K562 (cell line): Measurements from ENCODE around the gene RAG2. TPM values are rescaled to one million over a fixed set of nuclear protein-coding genes. Genes with fewer than 3 reads are reported as not detected.

Experiments
- ATAC-seq: fragments of 200-7000 bp; cut with Tn5 transposase; 3 replicates; pipeline ENCODE4 v1.9.1; 2020; ENCODE audit warnings: moderate library complexity
- BruUV-seq: library from RNA; stranded (reverse); fragments of 400-500 nt; replicated peaks from 2 replicates; lab custom pipeline; 2021; lab: Mats Ljungman, UMichigan
- CTCF ChIA-PET: fragments of 300-600 bp; formaldehyde crosslinking; extraction: SDS; loops from one replicate; lab custom pipeline; 2021; ENCODE audit warnings: low intra/inter-chr PET ratio; lab: Yijun Ruan, JAX
- POLR2A ChIA-PET: fragments of 300-600, 350-650 bp; sonication (Branson Sonifier 250); formaldehyde crosslinking; extraction: SDS; loops from one replicate; lab custom pipeline; 2021; ENCODE audit warnings: antibody characterized with exemption, inconsistent platforms; lab: Yijun Ruan, JAX
- DNase-seq, 4 experiments: peaks; one replicate each; pipeline versions ENCODE4 v3.0.0 to v3.0.0-alpha.2; 2011 to 2018; ENCODE audit warnings: low spot score in 3 of 4, mixed read lengths in 3 of 4; ENCODE audit errors: extremely low read depth in 1 of 4
- FAIRE-seq: peaks from 2 replicates; lab custom pipeline; 2011; peaks lifted over from hg19 to GRCh38; lab: Jason Lieb, UNC
- H2AFZ ChIP-seq: 2 replicates; pipeline ENCODE4 v1.6.0; 2011; ENCODE audit warnings: low read depth, low read length, control low read depth, inconsistent platforms
- H3K27ac ChIP-seq: fragments of 200-600 bp; 3 replicates; pipeline ENCODE4 v1.8.0; 2011; ENCODE audit warnings: low read depth, mild to moderate bottlenecking, control low read depth, inconsistent platforms, low read length, moderate library complexity, mixed read lengths; ENCODE audit errors: extremely low read depth
- H3K27me3 ChIP-seq, 2 experiments: fragments of 300-600 bp in 1 of 2; 2 replicates in 1 of 2; 3 replicates in 1 of 2; pipeline versions ENCODE4 v1.6.0 to v1.8.0; 2011; ENCODE audit warnings: inconsistent platforms in 2 of 2, low read length in 2 of 2, mild to moderate bottlenecking in 1 of 2, mixed read lengths in 1 of 2, moderate library complexity in 1 of 2; ENCODE audit not compliant: control insufficient read depth in 2 of 2, insufficient read depth in 2 of 2
- H3K36me3 ChIP-seq: fragments of 300-600 bp; 3 replicates; pipeline ENCODE4 v1.8.0; 2011; ENCODE audit warnings: mild to moderate bottlenecking, low read length, inconsistent platforms; ENCODE audit not compliant: control insufficient read depth, insufficient read depth
- H3K4me1 ChIP-seq, 2 experiments: fragments of 200-600 bp in 1 of 2; replicated peaks in 1 of 2; 2 replicates in 1 of 2; 3 replicates in 1 of 2; pipeline versions ENCODE4 v1.5.1 to v1.8.0; 2011; ENCODE audit warnings: inconsistent platforms in 2 of 2, low read length in 2 of 2, mild to moderate bottlenecking in 1 of 2, mixed read lengths in 1 of 2, moderate library complexity in 1 of 2; ENCODE audit not compliant: control insufficient read depth in 2 of 2, insufficient read depth in 2 of 2
- H3K4me2 ChIP-seq: 2 replicates; pipeline ENCODE4 v1.6.1; 2011; ENCODE audit warnings: low read length, control low read depth, inconsistent platforms, mixed read lengths; ENCODE audit not compliant: insufficient read depth
- H3K4me3 ChIP-seq: fragments of 200-600 bp; sonication (generic), shearing (Covaris generic); 2 replicates; pipeline ENCODE4 v1.5.1; 2016; ENCODE audit warnings: control low read depth, inconsistent platforms
- H3K79me2 ChIP-seq: fragments of 200-600 bp; 3 replicates; pipeline ENCODE4 v1.8.0; 2011; ENCODE audit warnings: low read length, inconsistent platforms; ENCODE audit not compliant: control insufficient read depth, insufficient read depth
- H3K9ac ChIP-seq, 2 experiments: 2 replicates each; pipeline versions ENCODE4 v1.6.0 to v1.6.1; 2011; ENCODE audit warnings: low read depth in 2 of 2, low read length in 2 of 2, control low read depth in 1 of 2, inconsistent platforms in 1 of 2, mild to moderate bottlenecking in 1 of 2, mixed read lengths in 1 of 2; ENCODE audit not compliant: insufficient read depth in 1 of 2
- H3K9me1 ChIP-seq: one replicate; pipeline ENCODE4 v1.6.0; 2011; ENCODE audit warnings: inconsistent platforms, mild to moderate bottlenecking, low read length, moderate library complexity; ENCODE audit not compliant: control insufficient read depth, insufficient read depth
- H3K9me3 ChIP-seq: replicated peaks from 2 replicates; pipeline ENCODE4 v1.5.1; 2011; ENCODE audit warnings: low read depth, low read length, inconsistent platforms; ENCODE audit not compliant: control insufficient read depth, insufficient read depth
- H4K20me1 ChIP-seq: replicated peaks from 2 replicates; pipeline ENCODE4 v1.6.1; 2011; ENCODE audit warnings: low read length, inconsistent platforms, mixed read lengths; ENCODE audit not compliant: control insufficient read depth, insufficient read depth
- BRCA1 ChIP-seq, 2 experiments: fragments of 450-650 bp in 1 of 2; sonication (generic) in 1 of 2; formaldehyde crosslinking in 1 of 2; IDR thresholded peaks; 2 replicates each; pipeline versions ENCODE4 v1.5.0 to v1.6.1; 2017 to 2020; ENCODE audit warnings: mild to moderate bottlenecking in 1 of 2, missing genetic modification reagents in 1 of 2
- BRD4 ChIP-seq: fragments of 200-600 bp; sonication (generic); IDR thresholded peaks from 2 replicates; pipeline ENCODE4 v1.6.1; 2017; ENCODE audit warnings: inconsistent platforms
- CXXC5 ChIP-seq: fragments of 250-450 bp; sonication (Bioruptor Pico); IDR thresholded peaks from 2 replicates; pipeline ENCODE4 v1.8.0; 2022; ENCODE audit warnings: inconsistent platforms, mild to moderate bottlenecking, moderate library complexity
- EHMT2 ChIP-seq: fragments of 450-650 bp; IDR thresholded peaks from 2 replicates; pipeline ENCODE4 v1.6.1; 2018; ENCODE audit warnings: antibody characterized with exemption
- KDM2B ChIP-seq: fragments of 250-450 bp; sonication (Bioruptor Pico); IDR thresholded peaks from 2 replicates; pipeline ENCODE4 v1.8.0; 2021; ENCODE audit warnings: mild to moderate bottlenecking, moderate library complexity
- MLX ChIP-seq, 2 experiments: fragments of 450-650 bp in 1 of 2; sonication (generic) in 1 of 2; formaldehyde crosslinking; conservative IDR thresholded peaks; 2 replicates each; pipeline versions ENCODE4 v1.4.0 to v1.8.1; 2020 to 2022; ENCODE audit warnings: mild to moderate bottlenecking in 1 of 2, missing genetic modification reagents in 1 of 2
- MNT ChIP-seq, 2 experiments: fragments of 450-650 bp; conservative IDR thresholded peaks; 2 replicates each; pipeline ENCODE4 v1.6.1; 2017; ENCODE audit warnings: mild to moderate bottlenecking in 2 of 2, moderate library complexity in 2 of 2
- PHTF2 ChIP-seq: fragments of 250-450 bp; sonication (Bioruptor Pico); IDR thresholded peaks from 2 replicates; pipeline ENCODE4 v1.5.0; 2021; ENCODE audit warnings: mild to moderate bottlenecking
- POLR3A ChIP-seq: IDR thresholded peaks from 2 replicates; pipeline ENCODE4 v1.6.1; 2011; ENCODE audit warnings: borderline replicate concordance, mild to moderate bottlenecking, moderate library complexity; ENCODE audit not compliant: insufficient read length, insufficient read depth; ENCODE audit errors: extremely low read depth
- RBBP5 ChIP-seq: fragments of 200-600 bp; sonication (generic); IDR thresholded peaks from 2 replicates; pipeline ENCODE4 v1.6.1; 2012; ENCODE audit warnings: borderline replicate concordance, mild to moderate bottlenecking, low read length, control low read depth, inconsistent platforms; ENCODE audit not compliant: insufficient read depth, poor library complexity, severe bottlenecking
- ZBTB2 ChIP-seq: fragments of 450-650 bp; IDR thresholded peaks from 2 replicates; pipeline ENCODE4 v1.6.1; 2016; ENCODE audit warnings: antibody characterized with exemption
- ZNF75A ChIP-seq: fragments of 450-650 bp; formaldehyde crosslinking; IDR thresholded peaks from 2 replicates; pipeline ENCODE4 v1.4.0; 2020; ENCODE audit warnings: mild to moderate bottlenecking
- WGBS: fragments of 100-300 bp; shearing (Covaris generic); methylation state at CpG from one replicate; pipeline ENCODE4 v1.1.6; 2016; ENCODE audit warnings: low coverage, mixed read lengths; ENCODE audit not compliant: insufficient coverage; ENCODE audit errors: missing lambda C conversion rate; 5-methylcytosine and 5-hydroxymethylcytosine counted together
- in situ Hi-C: fragments of 300-500 bp; cut with MboI; formaldehyde crosslinking; loops from 4 replicates; pipeline ENCODE4 v1.15.0; 2018; ENCODE audit warnings: inconsistent platforms, mixed read lengths
- intact Hi-C: fragments of 100-400 bp; cut with micrococcal nuclease; formaldehyde crosslinking; loops from 2 replicates; pipeline ENCODE4 v1.14.2; 2022
- polyA plus RNA-seq, 8 experiments: library from polyadenylated mRNA; depleted of rRNA in 4 of 8; stranded (reverse) in 5 of 8; unstranded in 3 of 8; fragments of >200 nt; fragmentation: Nextera tagmentation in 2 of 8; fragmentation: Illumina TruSeq in 1 of 8; extraction: Ambion mirVana in 2 of 8; extraction: Trizol in 1 of 8; gene quantifications; 2 replicates each; pipeline versions ENCODE4 v1.2.1 to v1.2.3, GENCODE V29; 2011 to 2014; ENCODE audit warnings: inconsistent platforms in 1 of 8, missing spikeins in 1 of 8
- total RNA-seq, 7 experiments: library from RNA; depleted of rRNA in 6 of 7; stranded (reverse); fragments of >200 nt in 6 of 7; fragmentation: Illumina TruSeq in 2 of 7; extraction: Trizol in 2 of 7; gene quantifications; 2 replicates each; pipeline versions ENCODE4 v1.2.1 to v1.2.3, GENCODE V29; 2011 to 2021; ENCODE audit warnings: low replicate concordance in 1 of 7
- TF ChIP-seq, protein P1 (sequence below): fragments of 450-650 bp; IDR thresholded peaks from 2 replicates; pipeline ENCODE4 v1.7.1; 2018; ENCODE audit warnings: mild to moderate bottlenecking, low read depth; ENCODE audit not compliant: partially characterized antibody
- TF ChIP-seq, protein P2 (sequence below): fragments of 450-650 bp; formaldehyde crosslinking; conservative IDR thresholded peaks from 2 replicates; pipeline ENCODE4 v1.4.0; 2022; ENCODE audit warnings: mild to moderate bottlenecking, missing genetic modification characterization

Gene RAG2
- total and polyA plus RNA-seq, 9 of the 15 experiments (the other 6 are each of a cell fraction or from before 2014, with no cell fraction given): 0.06 to 2.7 (median 0.26) TPM; not detected in 3

DNA sequence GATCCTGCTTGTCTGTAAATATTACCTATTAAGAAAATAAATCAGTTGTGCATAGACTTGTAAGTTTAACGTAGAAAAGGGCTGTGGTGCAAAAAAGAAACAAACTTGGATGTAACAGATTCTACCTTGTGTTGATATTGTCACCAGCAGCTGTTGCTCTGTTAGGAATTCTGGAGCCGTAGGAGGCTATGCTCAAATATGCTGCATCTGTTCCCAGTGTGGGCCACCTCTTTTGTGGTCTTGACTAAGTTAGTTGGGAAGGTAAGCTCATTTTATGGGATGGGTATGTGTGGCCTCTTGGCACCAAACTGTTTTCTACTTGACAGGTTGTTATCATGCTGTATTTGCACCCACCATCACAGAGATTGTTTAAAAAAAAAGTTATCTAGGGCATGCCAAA is 29.4 kb upstream of the RAG2 start:
- no TSS peak for BruUV-seq
- no peaks in the 10 kb centered on the region for H3K36me3 ChIP-seq
- no peaks in the 10 kb centered on the region for H3K27me3 ChIP-seq
- no peaks in the 10 kb centered on the region for H3K79me2 ChIP-seq
- no peak overlapping the region for H2AFZ ChIP-seq
- no peaks in the 10 kb centered on the region for H3K4me1 ChIP-seq
- WGBS: 0% methylated on average over 2 of the region's 2 CpGs
- H3K27ac ChIP-seq: no peak overlapping the region
- H3K9me1 ChIP-seq: no peaks in the 10 kb centered on the region
- no peak overlapping the region for H3K4me3 ChIP-seq
- intact Hi-C loops: loop anchor here (10.0 kb wide), 1 partner anchor 123 kb away; no protein-coding TSS in a partner anchor
- no peaks in the 10 kb centered on the region for H3K9me3 ChIP-seq
- ATAC-seq (no peak), DNase-seq (no peak), FAIRE-seq (no peak)
- H3K4me2 ChIP-seq: no peak overlapping the region
- no peak overlapping the region for H3K9ac ChIP-seq
- in situ Hi-C loops: no loop called here
- CTCF ChIA-PET: no interaction called here
- H4K20me1 ChIP-seq: no peaks in the 10 kb centered on the region
- POLR2A ChIA-PET: no interaction called here
- no peak for TF ChIP-seq KDM2B (CRISPR knock-in tag)
- no peak for TF ChIP-seq POLR3A
- no peak for TF ChIP-seq MLX (CRISPR knock-in tag; conservative IDR thresholded peaks at IDR 0.05)
- TF ChIP-seq BRD4: no peak
- no peak for TF ChIP-seq RBBP5
- no peak for TF ChIP-seq ZBTB2
- TF ChIP-seq, protein P1, sequence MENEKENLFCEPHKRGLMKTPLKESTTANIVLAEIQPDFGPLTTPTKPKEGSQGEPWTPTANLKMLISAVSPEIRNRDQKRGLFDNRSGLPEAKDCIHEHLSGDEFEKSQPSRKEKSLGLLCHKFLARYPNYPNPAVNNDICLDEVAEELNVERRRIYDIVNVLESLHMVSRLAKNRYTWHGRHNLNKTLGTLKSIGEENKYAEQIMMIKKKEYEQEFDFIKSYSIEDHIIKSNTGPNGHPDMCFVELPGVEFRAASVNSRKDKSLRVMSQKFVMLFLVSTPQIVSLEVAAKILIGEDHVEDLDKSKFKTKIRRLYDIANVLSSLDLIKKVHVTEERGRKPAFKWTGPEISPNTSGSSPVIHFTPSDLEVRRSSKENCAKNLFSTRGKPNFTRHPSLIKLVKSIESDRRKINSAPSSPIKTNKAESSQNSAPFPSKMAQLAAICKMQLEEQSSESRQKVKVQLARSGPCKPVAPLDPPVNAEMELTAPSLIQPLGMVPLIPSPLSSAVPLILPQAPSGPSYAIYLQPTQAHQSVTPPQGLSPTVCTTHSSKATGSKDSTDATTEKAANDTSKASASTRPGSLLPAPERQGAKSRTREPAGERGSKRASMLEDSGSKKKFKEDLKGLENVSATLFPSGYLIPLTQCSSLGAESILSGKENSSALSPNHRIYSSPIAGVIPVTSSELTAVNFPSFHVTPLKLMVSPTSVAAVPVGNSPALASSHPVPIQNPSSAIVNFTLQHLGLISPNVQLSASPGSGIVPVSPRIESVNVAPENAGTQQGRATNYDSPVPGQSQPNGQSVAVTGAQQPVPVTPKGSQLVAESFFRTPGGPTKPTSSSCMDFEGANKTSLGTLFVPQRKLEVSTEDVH: no peak
- no peak for TF ChIP-seq MNT (conservative IDR thresholded peaks at IDR 0.05)
- TF ChIP-seq PHTF2: no peak
- TF ChIP-seq BRCA1 (IDR thresholded peaks at IDR 0.05): no peak
- TF ChIP-seq BRCA1 (CRISPR knock-in tag; IDR thresholded peaks at IDR 0.05): no peak
- no peak for TF ChIP-seq EHMT2
- TF ChIP-seq ZNF75A (CRISPR knock-in tag): no peak
- TF ChIP-seq, protein P2, sequence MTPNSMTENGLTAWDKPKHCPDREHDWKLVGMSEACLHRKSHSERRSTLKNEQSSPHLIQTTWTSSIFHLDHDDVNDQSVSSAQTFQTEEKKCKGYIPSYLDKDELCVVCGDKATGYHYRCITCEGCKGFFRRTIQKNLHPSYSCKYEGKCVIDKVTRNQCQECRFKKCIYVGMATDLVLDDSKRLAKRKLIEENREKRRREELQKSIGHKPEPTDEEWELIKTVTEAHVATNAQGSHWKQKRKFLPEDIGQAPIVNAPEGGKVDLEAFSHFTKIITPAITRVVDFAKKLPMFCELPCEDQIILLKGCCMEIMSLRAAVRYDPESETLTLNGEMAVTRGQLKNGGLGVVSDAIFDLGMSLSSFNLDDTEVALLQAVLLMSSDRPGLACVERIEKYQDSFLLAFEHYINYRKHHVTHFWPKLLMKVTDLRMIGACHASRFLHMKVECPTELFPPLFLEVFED: no peak
- no peak for TF ChIP-seq CXXC5 (CRISPR knock-in tag)
